ENCODE data around the gene SPATS2L. TPM values are rescaled to one million over a fixed set of nuclear protein-coding genes. Genes with fewer than 3 reads are reported as not detected.

SPATS2L gene
- total RNA-seq, 1 experiment from 2014 or later: 47.3 TPM

- no peak overlapping the region for H4K8ac ChIP-seq (replicated peaks; ENCODE audit: insufficient read length, low read depth, low read length)
- peaks cover 16 to 17% of the 10 kb centered on the region in 2 experiments for H3K4me1 Mint-ChIP-seq
- TF ChIP-seq CTCF (conservative IDR thresholded peaks at IDR 0.05): no peak
- no peak overlapping the region for H3K23ac ChIP-seq (ENCODE audit: insufficient read length, low read depth, low read length)
- H3K18ac ChIP-seq (ENCODE audit: insufficient read length, low read depth, low read length): no peak overlapping the region
- H2BK120ac ChIP-seq (ENCODE audit: low read depth, low read length, poor library complexity, severe bottlenecking): no peak overlapping the region
- H4K91ac ChIP-seq (ENCODE audit: insufficient read length, low read depth, low read length): no peak overlapping the region
- H3K56ac ChIP-seq (ENCODE audit: insufficient read length, low read depth, low read length): no peak overlapping the region
- no peak overlapping the region for H3T11ph ChIP-seq (ENCODE audit: low read length)
- no peak overlapping the region for H4K5ac ChIP-seq (ENCODE audit: insufficient read length, low read depth, low read length)
- H3K36me3 Mint-ChIP-seq (ENCODE audit: insufficient read depth in 1 of 3, low read depth in 3 of 3): peaks cover 25 to 62% (median 34%) of the 10 kb centered on the region in 3 experiments
- H3K4ac ChIP-seq (ENCODE audit: low read depth, low read length): no peak overlapping the region
- H2BK5ac ChIP-seq (ENCODE audit: insufficient read length, low read length): no peak overlapping the region
- no peaks in the 10 kb centered on the region for H3K23me2 ChIP-seq (ENCODE audit: insufficient read length, low read depth, low read length, poor library complexity, severe bottlenecking)
- no peaks in the 10 kb centered on the region for H3K9me3 ChIP-seq (ENCODE audit: control insufficient read depth, low read depth, low read length)
- H3K14ac ChIP-seq (ENCODE audit: insufficient read depth, low read length): no peak overlapping the region
- H3K4me3 Mint-ChIP-seq: no peak overlapping the region
- H3K79me1 ChIP-seq (ENCODE audit: insufficient read depth, low read depth, low read length, poor library complexity, severe bottlenecking): no peaks in the 10 kb centered on the region
- H3K27me3 Mint-ChIP-seq (ENCODE audit: low read depth): no peaks in the 10 kb centered on the region
- H3K9ac ChIP-seq (ENCODE audit: extremely low read depth, insufficient read length, low read length): no peak overlapping the region
- no peak overlapping the region for H3K4me2 ChIP-seq (ENCODE audit: insufficient read depth, insufficient read length, low read length)
- no CpG with 5 or more reads among the region's 8 CpGs for WGBS (ENCODE audit: extremely low coverage, insufficient read length, low lambda C conversion rate)
- no peak overlapping the region for H3K27ac ChIP-seq (ENCODE audit: insufficient read length, low read depth, low read length)
- H3K27ac Mint-ChIP-seq: peak overlapping the region; percentile 9 to 59 (median 24); a peak in 4 of 7 replicates
- no peak overlapping the region for H2BK20ac ChIP-seq (ENCODE audit: low read depth, low read length, poor library complexity, severe bottlenecking)
- no peaks in the 10 kb centered on the region; the same call in 1 of the 2 replicates for H3K79me2 ChIP-seq (ENCODE audit: insufficient read depth, low read length)
- no peaks in the 10 kb centered on the region for H3K27me3 ChIP-seq (ENCODE audit: insufficient read depth, low read length)
- H2AFZ ChIP-seq (ENCODE audit: low read length): no peak overlapping the region
- H2BK15ac ChIP-seq (ENCODE audit: low read depth, low read length): no peak overlapping the region
- H2AK5ac ChIP-seq (ENCODE audit: insufficient read length, low read length): no peak overlapping the region
- H3K9me3 Mint-ChIP-seq: no peaks in the 10 kb centered on the region
- no peaks in the 10 kb centered on the region for H3K4me1 ChIP-seq (ENCODE audit: insufficient read depth, low read length)
- no peaks in the 10 kb centered on the region for H4K20me1 ChIP-seq (ENCODE audit: control insufficient read depth, insufficient read depth, insufficient read length)
- no peak overlapping the region for H2BK12ac ChIP-seq (ENCODE audit: insufficient read length, low read depth, low read length)
- DNase-seq: no peak
Measured at GRCh38 chr2:200467806-200468681, 161.6 kb downstream of the SPATS2L start.
